VCaP (cell line): Measurements from ENCODE around the gene TBC1D30.
"Not testable (repeated sequence)": the region's sequence is repeated elsewhere in the genome, so short reads cannot be mapped to it uniquely, and the experiment has no call there.

Experiments
- H3K27ac ChIP-seq: fragments of 450-650 bp; 2 replicates; pipeline ENCODE4 v1.5.1; 2017
- CTCF ChIP-seq: fragments of 450-650 bp; conservative IDR thresholded peaks from 2 replicates; pipeline ENCODE4 v1.5.1; 2017; ENCODE audit warnings: mild to moderate bottlenecking, moderate library complexity

The TBC1D30 gene

GRCh38 chr12:64797156-64797555 lies 27.3 kb upstream of the TBC1D30 start:
- no peak for TF ChIP-seq CTCF
- H3K27ac ChIP-seq, result 0 out of 2 replicates have a peak overlapping the region, but pooled peaks have one; percentile 4

GRCh38 chr12:64798165-64798564 lies 26.3 kb upstream of the TBC1D30 start:
- no peak overlapping the region for H3K27ac ChIP-seq
- no peak for TF ChIP-seq CTCF

- TF ChIP-seq CTCF, result no peak
- no peak overlapping the region for H3K27ac ChIP-seq
Measured at GRCh38 chr12:64800640-64801039, 23.8 kb upstream of the TBC1D30 start.

GRCh38 chr12:64801381-64801780 lies 23.1 kb upstream of the TBC1D30 start:
- no peak for TF ChIP-seq CTCF

GRCh38 chr12:64802180-64802775 lies 22.2 kb upstream of the TBC1D30 start:
- not testable (repeated sequence) for H3K27ac ChIP-seq
- TF ChIP-seq CTCF, result peak; percentile 98

More at GRCh38 chr12:64801381-64801780, 23.1 kb upstream of the TBC1D30 start:
- no peak overlapping the region for H3K27ac ChIP-seq

- H3K27ac ChIP-seq, result no peak overlapping the region
- TF ChIP-seq CTCF, result no peak
Measured at GRCh38 chr12:64806173-64806572, 18.3 kb upstream of the TBC1D30 start.

- H3K27ac ChIP-seq, result no peak overlapping the region
- TF ChIP-seq CTCF, result no peak
Measured at GRCh38 chr12:64806593-64807460, 17.6 kb upstream of the TBC1D30 start.
